Neural progenitor cell (in vitro differentiated cells): ENCODE data around the gene BRAT1. TPM values are rescaled to one million over a fixed set of nuclear protein-coding genes. Genes with fewer than 3 reads are reported as not detected.

Experiments
- DNase-seq: peaks from one replicate; pipeline ENCODE4 v3.0.0-alpha.2; 2016; ENCODE audit warnings: low spot score
- H2AFZ ChIP-seq: fragments of 200-600 bp; sonication (generic); replicated peaks from 2 replicates; pipeline ENCODE4 v1.6.1; 2016; ENCODE audit warnings: antibody characterized with exemption
- H3F3A ChIP-seq: fragments of 200-600 bp; sonication (generic); 2 replicates; pipeline ENCODE4 v1.6.1; 2016; ENCODE audit warnings: antibody characterized with exemption, low read depth
- H3K27ac ChIP-seq: fragments of 200-600 bp; sonication (generic); 2 replicates; pipeline ENCODE4 v1.5.1; 2016; ENCODE audit warnings: mild to moderate bottlenecking
- H3K27me3 ChIP-seq: fragments of 200-600 bp; sonication (generic); 2 replicates; pipeline ENCODE4 v1.6.1; 2016; ENCODE audit warnings: mild to moderate bottlenecking, moderate library complexity
- H3K36me3 ChIP-seq: fragments of 200-600 bp; sonication (generic); 2 replicates; pipeline ENCODE4 v1.5.1; 2016
- H3K4me1 ChIP-seq: fragments of 200-600 bp; sonication (generic); 2 replicates; pipeline ENCODE4 v1.6.1; 2016; ENCODE audit warnings: mixed run types
- H3K4me2 ChIP-seq: fragments of 200-600 bp; sonication (generic); 2 replicates; pipeline ENCODE4 v1.6.1; 2016
- H3K4me3 ChIP-seq: fragments of 200-600 bp; sonication (generic); 2 replicates; pipeline ENCODE4 v1.5.1; 2016
- H3K79me2 ChIP-seq: fragments of 200-600 bp; sonication (generic); 2 replicates; pipeline ENCODE4 v1.6.1; 2016; ENCODE audit warnings: low read depth
- H3K9ac ChIP-seq: fragments of 200-600 bp; sonication (generic); 2 replicates; pipeline ENCODE4 v1.6.1; 2016
- H3K9me3 ChIP-seq: fragments of 200-600 bp; sonication (generic); 2 replicates; pipeline ENCODE4 v1.5.1; 2016; ENCODE audit warnings: low read depth
- H4K20me1 ChIP-seq: fragments of 200-600 bp; sonication (generic); 2 replicates; pipeline ENCODE4 v1.6.1; 2016; ENCODE audit warnings: low read depth
- H3K27ac Mint-ChIP-seq: 3 replicates; pipeline ENCODE4 v1.8.0; 2021; ENCODE audit warnings: mixed read lengths
- H3K27me3 Mint-ChIP-seq: 2 replicates; pipeline ENCODE4 v1.8.0; 2022; ENCODE audit warnings: low read depth, mild to moderate bottlenecking, inconsistent platforms, moderate library complexity, mixed read lengths; ENCODE audit not compliant: insufficient read depth
- H3K36me3 Mint-ChIP-seq: 3 replicates; pipeline ENCODE4 v1.8.0; 2021; ENCODE audit warnings: mixed read lengths
- H3K4me1 Mint-ChIP-seq: 3 replicates; pipeline ENCODE4 v1.8.0; 2021; ENCODE audit warnings: mixed read lengths
- H3K4me3 Mint-ChIP-seq: 3 replicates; pipeline ENCODE4 v1.8.0; 2021; ENCODE audit warnings: mild to moderate bottlenecking, moderate library complexity, mixed read lengths
- H3K9me3 Mint-ChIP-seq: 3 replicates; pipeline ENCODE4 v1.8.0; 2020; ENCODE audit warnings: mixed read lengths
- CTCF ChIP-seq: fragments of 200-600 bp; sonication (generic); IDR thresholded peaks from 2 replicates; pipeline ENCODE4 v1.5.1; 2017; ENCODE audit warnings: antibody characterized with exemption, mild to moderate bottlenecking
- EZH2 ChIP-seq: fragments of 200-600 bp; sonication (generic); IDR thresholded peaks from 2 replicates; pipeline ENCODE4 v1.6.1; 2017; ENCODE audit warnings: antibody characterized with exemption, mild to moderate bottlenecking, moderate library complexity
- EZH2phosphoT487 ChIP-seq: fragments of 200-600 bp; sonication (generic); IDR thresholded peaks from 2 replicates; pipeline ENCODE4 v1.6.1; 2017; ENCODE audit warnings: antibody characterized with exemption
- total RNA-seq: library from RNA; depleted of rRNA; stranded (reverse); fragments of >200 nt; gene quantifications from 2 replicates; pipeline ENCODE4 v1.2.3, GENCODE V29; 2015; ENCODE audit warnings: low replicate concordance

The BRAT1 gene
- total RNA-seq, 1 donor from 2014 or later: 9.3 TPM

DNA sequence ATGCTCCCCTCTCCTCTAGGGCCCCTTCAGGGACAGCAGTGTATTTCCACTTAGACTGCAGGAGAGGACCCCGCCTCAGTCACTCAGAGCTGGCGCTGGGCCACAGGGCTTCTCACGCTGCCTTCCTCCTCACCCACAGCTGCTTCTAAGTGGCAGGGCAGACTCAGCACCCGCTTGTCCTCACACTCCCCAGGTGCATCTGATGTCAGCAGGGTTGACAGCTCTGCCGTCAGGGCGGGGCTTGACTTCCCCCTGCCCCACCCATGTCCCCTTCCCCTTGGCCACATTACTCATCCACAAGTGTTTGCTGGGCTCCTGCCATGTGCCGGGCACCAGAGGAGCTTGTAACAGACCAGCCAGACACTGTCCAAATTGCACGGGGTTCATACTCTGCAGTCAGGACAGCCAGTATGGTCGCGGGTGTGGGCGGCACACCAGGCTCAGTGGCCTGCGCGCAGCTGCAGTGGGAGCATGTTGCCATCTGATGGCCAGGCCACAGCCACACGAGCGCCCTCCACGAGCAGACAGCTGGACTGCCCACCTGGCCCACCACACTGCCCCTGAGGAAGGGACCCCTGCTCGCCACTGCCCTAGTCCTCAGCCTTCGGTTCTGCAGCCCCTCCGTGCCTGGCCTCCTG, 47.2 kb upstream of the BRAT1 start:
- Histone ChIP-seq H3K36me3 (no peaks in the 10 kb centered on the region), H3K79me2 (no peaks in the 10 kb centered on the region), H4K20me1 (no peaks in the 10 kb centered on the region), H3K4me3 (no peak overlapping the region), H3F3A (peaks cover 15% of the 10 kb centered on the region), H3K27me3 (no peaks in the 10 kb centered on the region), H3K9me3 (no peaks in the 10 kb centered on the region), H3K4me1 (peaks cover 20% of the 10 kb centered on the region), H3K27ac (no peak overlapping the region), H3K4me2 (no peak overlapping the region), H2AFZ (no peak overlapping the region), H3K9ac (no peak overlapping the region)
- no peak for TF ChIP-seq CTCF
- TF ChIP-seq EZH2: no peak
- TF ChIP-seq EZH2phosphoT487: no peak
- Mint-ChIP-seq H3K36me3 (peaks cover 14% of the 10 kb centered on the region), H3K4me1 (peaks cover 6% of the 10 kb centered on the region), H3K4me3 (no peak overlapping the region), H3K27me3 (peaks cover 3% of the 10 kb centered on the region), H3K27ac (no peak overlapping the region), H3K9me3 (no peaks in the 10 kb centered on the region)
- DNase-seq: no peak

DNA sequence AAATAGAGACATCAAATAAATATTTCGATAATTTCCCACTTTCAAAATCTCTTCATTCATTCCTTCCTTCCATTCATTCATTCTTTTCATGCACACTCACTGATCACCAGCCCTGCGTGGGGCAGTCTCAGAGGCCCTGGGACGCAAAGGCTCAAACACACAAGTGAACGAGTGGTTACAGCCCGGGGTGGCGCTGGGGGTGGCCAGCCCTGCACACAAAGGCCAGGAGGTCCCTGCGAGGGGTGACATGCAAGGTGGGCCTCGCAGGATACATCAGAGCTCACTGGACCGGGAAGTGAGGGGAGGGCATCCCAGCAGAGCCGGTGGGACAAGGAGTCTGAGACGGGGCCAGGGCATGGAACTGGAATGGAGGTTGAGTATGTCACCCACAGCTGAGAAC, 46.6 kb upstream of the BRAT1 start:
- no peak for TF ChIP-seq CTCF
- no peak for TF ChIP-seq EZH2
- no peak for TF ChIP-seq EZH2phosphoT487
- Histone ChIP-seq H3K27ac (no peak overlapping the region), H3K9ac (no peak overlapping the region), H3K4me2 (no peak overlapping the region), H3K4me1 (peaks cover 14% of the 10 kb centered on the region), H3K9me3 (no peaks in the 10 kb centered on the region), H3K27me3 (no peaks in the 10 kb centered on the region), H3F3A (peaks cover 8% of the 10 kb centered on the region), H2AFZ (no peak overlapping the region), H3K36me3 (no peaks in the 10 kb centered on the region), H3K79me2 (no peaks in the 10 kb centered on the region), H4K20me1 (no peaks in the 10 kb centered on the region), H3K4me3 (no peak overlapping the region)
- peaks cover 14% of the 10 kb centered on the region for H3K36me3 Mint-ChIP-seq
- H3K9me3 Mint-ChIP-seq: no peaks in the 10 kb centered on the region
- H3K4me3 Mint-ChIP-seq: no peak overlapping the region
- peaks cover 3% of the 10 kb centered on the region for H3K27me3 Mint-ChIP-seq
- no peaks in the 10 kb centered on the region for H3K4me1 Mint-ChIP-seq
- DNase-seq: no peak
- no peak overlapping the region for H3K27ac Mint-ChIP-seq

- Histone ChIP-seq H3K27ac (no peak overlapping the region), H4K20me1 (no peaks in the 10 kb centered on the region), H3K4me2 (no peak overlapping the region), H3K27me3 (no peaks in the 10 kb centered on the region), H3K4me1 (peaks cover 8% of the 10 kb centered on the region), H2AFZ (no peak overlapping the region), H3K36me3 (no peaks in the 10 kb centered on the region), H3K9me3 (no peaks in the 10 kb centered on the region), H3K4me3 (no peak overlapping the region), H3K9ac (no peak overlapping the region), H3K79me2 (no peaks in the 10 kb centered on the region), H3F3A (peaks cover 6% of the 10 kb centered on the region)
- Mint-ChIP-seq H3K4me3 (no peak overlapping the region), H3K36me3 (peaks cover 14% of the 10 kb centered on the region), H3K9me3 (no peaks in the 10 kb centered on the region), H3K4me1 (no peaks in the 10 kb centered on the region), H3K27me3 (peaks cover 1% of the 10 kb centered on the region), H3K27ac (no peak overlapping the region)
- TF ChIP-seq CTCF: no peak
- TF ChIP-seq EZH2phosphoT487: no peak
- TF ChIP-seq EZH2: no peak
- DNase-seq: peak; percentile 60
Measured at GRCh38 chr7:2601065-2601464, 45.7 kb upstream of the BRAT1 start.
